Adrenal gland (tissue), 5 donors: Measurements from ENCODE around the gene IFT27.

ENCODE experiments used
- CTCF ChIP-seq, 6 experiments: fragments of 450-650 bp in 4 of 6; fragments of 200-600 bp in 2 of 6; sonication (generic) in 1 of 6; IDR thresholded peaks; 1 replicate in 5 of 6; 2 replicates in 1 of 6; pipeline versions ENCODE4 v1.5.1 to v1.8.0; 2016 to 2021; ENCODE audit warnings: antibody characterized with exemption in 6 of 6, mild to moderate bottlenecking in 2 of 6, moderate library complexity in 1 of 6
- POLR2A ChIP-seq, 2 donors: fragments of 450-650 bp; IDR thresholded peaks; one replicate each; pipeline ENCODE4 v1.6.1; 2017; ENCODE audit warnings: antibody characterized with exemption in 2 of 2, mild to moderate bottlenecking in 2 of 2, moderate library complexity in 1 of 2
- donor health status: DM: no; HTN: no; CAD: no.

- TF ChIP-seq CTCF (IDR thresholded peaks at IDR 0.05) (no peak), POLR2A (IDR thresholded peaks at IDR 0.05) (no peak)
Measured at GRCh38 chr22:36765943-36766450, 9.9 kb downstream of the IFT27 start.
